KG1 (cell line): ENCODE results near the gene PCDHGA6.
"Not testable (repeated sequence)": the region's sequence is repeated elsewhere in the genome, so short reads cannot be mapped to it uniquely, and the experiment has no call there.

Experiments
- DNase-seq: peaks from one replicate; lab custom pipeline; 2025; lab: John Stamatoyannopoulos, UW

The PCDHGA6 gene

DNA sequence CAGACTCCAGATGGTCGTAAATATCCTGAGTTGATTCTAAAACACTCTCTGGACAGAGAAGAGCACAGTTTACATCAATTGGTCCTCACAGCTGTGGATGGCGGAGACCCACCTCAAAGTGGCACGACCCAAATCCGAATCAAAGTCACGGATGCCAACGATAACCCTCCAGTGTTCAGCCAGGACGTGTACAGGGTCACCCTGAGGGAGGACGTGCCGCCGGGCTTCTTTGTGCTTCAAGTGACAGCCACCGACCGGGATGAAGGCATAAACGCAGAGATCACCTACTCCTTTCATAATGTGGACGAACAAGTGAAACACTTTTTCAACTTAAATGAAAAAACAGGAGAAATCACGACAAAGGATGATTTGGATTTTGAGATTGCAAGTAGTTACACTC is 13.0 kb upstream of the PCDHGA6 start:
- DNase-seq: no peak

DNA sequence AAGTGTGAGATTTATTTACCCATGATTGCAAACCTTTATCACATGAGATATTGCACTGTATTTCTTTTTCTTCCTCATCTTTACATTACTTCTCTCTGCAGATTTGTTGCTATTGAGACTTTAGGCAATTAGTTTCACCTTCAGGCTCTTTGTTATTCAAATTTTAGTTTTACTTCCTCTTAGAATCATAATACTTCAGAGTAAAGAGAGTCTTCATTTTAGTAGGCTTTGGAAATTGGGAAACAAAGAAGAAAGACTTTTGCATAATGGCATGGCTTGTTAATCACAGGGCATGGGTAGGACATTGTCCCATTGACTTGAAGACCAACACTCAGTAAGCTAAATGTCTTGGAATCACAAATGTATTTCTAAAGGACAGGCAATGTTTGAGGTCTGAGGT is 11.0 kb upstream of the PCDHGA6 start:
- DNase-seq: no peak

DNA sequence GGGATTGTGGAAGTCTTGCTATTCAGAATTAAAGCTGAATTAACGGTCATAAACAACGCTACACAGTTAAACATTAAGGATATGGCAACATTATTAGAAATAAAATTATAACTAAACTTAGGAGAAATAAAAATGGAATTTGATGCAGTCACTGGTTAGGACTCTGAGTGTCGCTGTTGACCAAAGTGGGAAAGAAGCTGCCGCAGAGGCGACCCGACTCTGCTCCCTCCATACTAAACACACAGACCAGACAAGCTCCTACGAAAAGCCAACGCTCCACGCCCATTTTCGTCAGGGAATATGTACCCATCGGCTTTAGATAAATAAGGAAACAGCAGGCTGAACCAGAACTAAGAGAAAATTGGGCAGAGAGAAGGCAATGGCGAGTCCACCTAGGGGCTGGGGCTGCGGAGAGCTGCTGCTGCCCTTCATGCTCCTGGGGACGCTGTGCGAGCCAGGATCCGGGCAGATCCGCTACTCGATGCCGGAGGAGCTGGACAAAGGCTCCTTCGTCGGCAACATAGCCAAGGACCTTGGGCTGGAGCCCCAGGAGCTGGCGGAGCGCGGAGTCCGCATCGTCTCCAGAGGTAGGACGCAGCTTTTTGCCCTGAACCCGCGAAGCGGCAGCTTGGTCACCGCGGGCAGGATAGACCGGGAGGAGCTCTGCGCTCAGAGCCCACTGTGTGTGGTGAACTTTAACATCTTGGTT is 9.6 kb upstream of the PCDHGA6 start, which contains the start of gene PCDHGA5:
TSS of gene PCDHGA5 (plus strand) at position 211 of the 709 bp plus-strand sequence. CDS start at position 380, 169 bp downstream.
- no peak for DNase-seq

DNA sequence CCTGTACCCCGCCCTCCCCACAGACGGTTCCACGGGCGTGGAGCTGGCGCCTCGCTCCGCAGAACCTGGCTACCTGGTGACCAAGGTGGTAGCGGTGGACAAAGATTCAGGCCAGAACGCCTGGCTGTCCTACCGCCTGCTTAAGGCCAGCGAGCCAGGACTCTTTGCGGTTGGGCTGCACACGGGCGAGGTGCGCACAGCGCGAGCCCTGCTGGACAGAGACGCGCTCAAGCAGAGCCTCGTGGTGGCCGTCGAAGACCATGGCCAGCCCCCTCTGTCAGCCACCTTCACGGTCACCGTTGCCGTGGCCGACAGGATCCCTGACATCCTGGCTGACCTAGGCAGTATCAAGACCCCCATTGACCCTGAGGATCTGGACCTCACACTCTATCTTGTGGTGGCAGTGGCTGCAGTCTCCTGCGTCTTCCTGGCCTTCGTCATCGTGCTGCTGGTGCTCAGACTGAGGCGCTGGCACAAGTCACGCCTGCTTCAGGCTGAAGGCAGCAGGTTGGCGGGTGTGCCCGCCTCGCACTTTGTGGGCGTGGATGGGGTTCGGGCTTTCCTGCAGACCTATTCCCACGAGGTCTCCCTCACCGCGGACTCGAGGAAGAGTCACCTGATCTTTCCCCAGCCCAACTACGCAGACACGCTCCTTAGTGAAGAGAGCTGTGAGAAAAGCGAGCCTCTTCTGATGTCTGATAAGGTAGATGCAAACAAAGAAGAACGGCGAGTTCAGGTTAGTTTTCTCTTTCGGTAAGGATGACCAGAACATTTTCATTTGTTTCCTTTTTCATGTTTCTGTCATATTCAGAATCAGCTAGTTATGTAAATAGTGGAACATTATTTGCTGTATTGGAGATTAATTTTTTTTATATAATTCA is 7.4 kb upstream of the PCDHGA6 start:
- no peak for DNase-seq

DNA sequence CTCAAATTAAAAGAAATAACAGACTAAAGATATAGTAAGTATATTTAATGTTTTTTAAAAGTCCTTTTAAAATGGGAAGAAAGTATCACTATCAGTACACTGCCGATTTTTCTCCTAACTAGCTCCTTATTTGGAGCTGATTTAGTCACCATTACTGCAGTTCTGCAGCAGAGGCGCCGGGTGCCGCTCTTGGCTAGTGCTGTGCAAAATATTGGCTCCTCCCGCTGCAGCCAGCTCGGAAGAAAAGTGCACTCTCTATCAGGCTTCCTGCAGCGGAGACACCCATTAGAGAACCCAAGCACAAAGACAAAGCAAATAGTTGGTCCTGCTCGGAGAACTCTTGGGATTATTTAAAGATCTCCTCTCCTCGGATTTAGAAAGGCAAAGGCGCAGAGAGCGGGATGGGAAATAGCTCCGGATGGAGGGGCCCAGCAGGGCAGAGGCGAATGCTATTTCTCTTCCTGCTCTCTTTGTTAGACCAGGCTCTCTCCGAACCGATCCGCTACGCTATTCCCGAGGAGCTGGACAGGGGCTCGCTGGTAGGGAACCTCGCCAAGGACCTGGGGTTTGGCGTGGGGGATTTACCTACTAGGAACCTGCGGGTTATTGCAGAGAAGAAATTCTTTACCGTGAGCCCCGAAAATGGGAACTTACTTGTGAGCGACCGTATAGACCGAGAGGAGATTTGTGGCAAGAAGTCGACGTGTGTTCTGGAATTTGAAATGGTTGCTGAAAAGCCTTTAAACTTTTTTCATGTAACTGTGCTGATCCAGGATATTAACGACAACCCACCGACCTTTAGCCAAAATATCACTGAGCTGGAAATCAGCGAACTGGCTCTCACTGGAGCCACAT is 3.5 kb upstream of the PCDHGA6 start, which contains the start of gene PCDHGB3:
TSS of gene PCDHGB3 (plus strand) at position 249 of the 855 bp plus-strand sequence. CDS start at position 402, 153 bp downstream.
- no peak for DNase-seq

DNA sequence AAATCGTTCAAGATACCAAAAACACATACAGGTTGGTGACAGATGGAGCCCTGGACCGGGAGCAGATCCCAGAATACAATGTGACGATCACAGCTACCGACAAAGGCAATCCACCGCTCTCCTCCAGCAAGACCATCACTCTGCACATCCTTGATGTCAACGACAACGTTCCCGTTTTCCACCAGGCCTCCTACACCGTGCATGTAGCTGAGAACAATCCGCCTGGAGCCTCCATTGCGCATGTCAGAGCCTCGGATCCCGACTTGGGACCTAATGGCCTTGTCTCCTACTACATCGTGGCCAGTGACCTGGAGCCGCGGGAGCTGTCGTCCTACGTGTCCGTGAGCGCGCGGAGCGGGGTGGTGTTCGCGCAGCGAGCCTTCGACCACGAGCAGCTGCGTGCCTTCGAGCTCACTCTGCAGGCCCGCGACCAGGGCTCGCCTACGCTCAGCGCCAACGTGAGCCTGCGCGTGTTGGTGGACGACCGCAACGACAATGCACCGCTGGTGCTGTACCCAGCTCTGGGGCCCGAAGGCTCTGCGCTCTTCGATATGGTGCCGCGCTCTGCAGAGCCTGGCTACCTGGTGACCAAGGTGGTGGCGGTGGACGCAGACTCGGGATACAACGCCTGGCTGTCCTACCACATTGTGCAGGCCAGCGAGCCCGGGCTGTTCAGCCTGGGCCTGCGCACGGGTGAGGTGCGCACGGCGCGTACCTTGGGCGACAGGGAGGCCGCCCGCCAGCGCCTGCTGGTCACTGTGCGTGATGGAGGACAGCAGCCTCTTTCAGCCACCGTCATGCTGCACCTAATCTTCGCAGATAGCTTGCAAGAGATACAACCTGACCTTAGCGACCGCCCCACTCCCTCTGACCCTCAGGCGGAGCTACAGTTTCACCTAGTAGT is 1.9 kb upstream of the PCDHGA6 start:
- no peak for DNase-seq

DNA sequence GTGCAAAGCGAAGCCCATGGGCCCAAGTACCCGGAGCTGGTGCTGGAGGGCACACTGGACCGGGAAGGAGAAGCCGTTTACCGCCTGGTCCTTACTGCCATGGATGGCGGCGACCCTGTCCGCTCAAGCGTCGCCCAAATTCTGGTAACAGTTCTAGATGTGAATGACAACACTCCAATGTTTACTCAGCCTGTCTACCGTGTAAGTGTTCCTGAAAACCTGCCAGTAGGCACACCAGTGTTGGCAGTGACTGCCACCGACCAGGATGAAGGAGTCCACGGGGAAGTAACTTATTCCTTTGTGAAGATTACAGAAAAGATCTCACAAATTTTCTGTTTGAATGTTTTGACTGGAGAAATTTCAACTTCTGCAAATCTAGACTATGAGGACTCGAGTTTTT is 936 bp downstream of the PCDHGA6 start:
- no peak for DNase-seq

DNA sequence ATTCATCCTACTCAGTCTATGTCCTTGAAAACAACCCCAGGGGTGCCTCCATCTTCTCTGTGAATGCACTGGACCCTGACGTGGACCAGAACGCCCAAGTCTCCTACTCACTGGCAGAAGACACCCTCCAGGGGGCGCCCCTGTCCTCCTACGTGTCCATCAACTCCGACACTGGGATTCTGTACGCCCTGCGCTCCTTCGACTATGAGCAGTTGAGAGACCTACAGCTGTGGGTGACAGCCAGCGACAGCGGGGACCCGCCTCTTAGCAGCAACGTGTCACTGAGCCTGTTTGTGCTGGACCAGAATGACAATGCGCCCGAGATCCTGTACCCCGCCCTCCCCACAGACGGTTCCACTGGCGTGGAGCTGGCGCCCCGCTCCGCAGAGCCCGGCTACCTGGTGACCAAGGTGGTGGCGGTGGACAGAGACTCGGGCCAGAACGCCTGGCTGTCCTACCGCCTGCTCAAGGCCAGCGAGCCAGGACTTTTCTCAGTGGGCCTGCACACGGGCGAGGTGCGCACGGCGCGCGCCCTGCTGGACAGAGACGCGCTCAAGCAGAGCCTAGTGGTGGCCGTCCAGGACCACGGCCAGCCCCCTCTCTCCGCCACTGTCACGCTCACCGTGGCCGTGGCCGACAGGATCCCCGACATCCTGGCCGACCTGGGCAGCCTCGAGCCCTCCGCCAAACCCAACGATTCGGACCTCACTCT is 1.9 kb downstream of the PCDHGA6 start:
- DNase-seq: not testable (repeated sequence)

DNA sequence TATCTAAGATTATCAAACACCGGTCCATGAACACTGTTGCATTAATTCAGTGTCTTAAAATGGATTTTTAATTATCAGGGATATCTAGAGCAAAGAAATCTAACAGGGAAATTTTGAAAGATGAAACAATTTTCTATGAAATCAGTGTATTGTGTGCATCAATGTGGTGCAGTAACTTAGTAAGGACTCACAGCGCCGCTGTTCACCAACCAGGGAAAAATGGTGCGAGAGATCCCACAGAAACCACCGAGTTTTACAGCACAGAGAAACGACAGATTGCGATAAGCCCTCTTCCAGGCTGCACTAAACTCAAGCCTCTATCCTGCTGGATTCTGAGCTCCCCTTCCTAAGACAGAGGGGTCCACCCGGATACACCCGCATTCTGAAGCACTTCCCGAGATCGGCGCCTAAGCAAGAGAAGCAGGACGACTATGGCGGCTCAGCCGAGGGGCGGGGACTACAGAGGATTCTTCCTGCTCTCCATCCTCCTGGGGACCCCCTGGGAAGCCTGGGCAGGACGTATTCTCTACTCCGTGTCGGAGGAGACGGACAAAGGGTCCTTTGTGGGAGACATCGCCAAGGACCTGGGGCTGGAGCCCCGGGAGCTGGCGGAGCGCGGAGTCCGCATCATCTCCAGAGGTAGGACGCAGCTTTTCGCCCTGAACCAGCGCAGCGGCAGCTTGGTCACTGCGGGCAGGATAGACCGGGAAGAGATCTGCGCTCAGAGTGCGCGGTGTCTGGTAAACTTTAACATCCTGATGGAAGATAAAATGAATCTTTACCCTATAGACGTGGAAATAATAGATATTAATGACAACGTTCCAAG is 9.0 kb downstream of the PCDHGA6 start, which contains the start of gene PCDHGA7:
TSS of gene PCDHGA7 (plus strand) at position 274 of the 826 bp plus-strand sequence. CDS start at position 432, 158 bp downstream.
- DNase-seq: no peak

DNA sequence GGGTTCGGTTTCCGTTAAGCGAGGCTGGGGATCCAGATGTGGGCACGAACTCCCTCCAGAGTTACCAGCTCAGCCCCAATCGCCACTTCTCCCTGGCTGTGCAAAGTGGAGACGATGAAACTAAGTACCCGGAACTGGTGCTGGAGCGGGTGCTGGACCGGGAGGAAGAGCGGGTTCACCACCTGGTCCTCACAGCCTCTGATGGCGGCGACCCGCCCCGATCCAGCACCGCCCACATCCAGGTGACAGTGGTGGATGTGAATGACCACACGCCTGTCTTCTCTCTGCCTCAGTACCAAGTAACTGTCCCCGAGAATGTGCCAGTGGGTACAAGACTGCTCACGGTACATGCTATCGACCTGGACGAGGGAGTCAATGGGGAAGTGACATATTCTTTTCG is 9.7 kb downstream of the PCDHGA6 start:
- no peak for DNase-seq

DNA sequence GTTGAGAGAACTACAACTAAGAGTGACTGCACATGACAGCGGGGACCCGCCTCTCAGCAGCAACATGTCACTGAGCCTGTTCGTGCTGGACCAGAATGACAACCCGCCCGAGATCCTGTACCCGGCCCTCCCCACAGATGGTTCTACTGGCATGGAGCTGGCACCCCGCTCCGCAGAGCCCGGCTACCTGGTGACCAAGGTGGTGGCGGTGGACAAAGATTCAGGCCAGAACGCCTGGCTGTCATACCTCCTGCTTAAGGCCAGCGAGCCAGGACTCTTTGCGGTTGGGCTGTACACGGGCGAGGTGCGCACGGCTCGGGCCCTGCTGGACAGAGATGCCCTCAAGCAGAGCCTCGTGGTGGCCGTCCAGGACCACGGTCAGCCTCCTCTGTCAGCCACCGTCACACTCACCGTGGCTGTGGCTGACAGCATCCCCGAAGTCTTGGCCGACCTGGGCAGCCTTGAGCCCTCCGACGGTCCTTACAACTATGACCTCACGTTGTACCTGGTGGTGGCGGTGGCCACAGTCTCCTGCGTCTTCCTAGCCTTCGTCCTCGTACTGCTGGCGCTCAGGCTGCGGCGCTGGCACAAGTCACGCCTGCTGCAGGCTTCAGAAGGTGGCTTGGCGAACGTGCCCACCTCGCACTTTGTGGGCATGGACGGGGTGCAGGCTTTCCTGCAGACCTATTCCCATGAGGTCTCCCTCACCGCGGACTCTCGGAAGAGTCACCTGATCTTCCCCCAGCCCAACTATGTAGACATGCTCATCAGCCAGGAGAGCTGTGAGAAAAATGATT is 11.0 kb downstream of the PCDHGA6 start:
- no peak for DNase-seq

DNA sequence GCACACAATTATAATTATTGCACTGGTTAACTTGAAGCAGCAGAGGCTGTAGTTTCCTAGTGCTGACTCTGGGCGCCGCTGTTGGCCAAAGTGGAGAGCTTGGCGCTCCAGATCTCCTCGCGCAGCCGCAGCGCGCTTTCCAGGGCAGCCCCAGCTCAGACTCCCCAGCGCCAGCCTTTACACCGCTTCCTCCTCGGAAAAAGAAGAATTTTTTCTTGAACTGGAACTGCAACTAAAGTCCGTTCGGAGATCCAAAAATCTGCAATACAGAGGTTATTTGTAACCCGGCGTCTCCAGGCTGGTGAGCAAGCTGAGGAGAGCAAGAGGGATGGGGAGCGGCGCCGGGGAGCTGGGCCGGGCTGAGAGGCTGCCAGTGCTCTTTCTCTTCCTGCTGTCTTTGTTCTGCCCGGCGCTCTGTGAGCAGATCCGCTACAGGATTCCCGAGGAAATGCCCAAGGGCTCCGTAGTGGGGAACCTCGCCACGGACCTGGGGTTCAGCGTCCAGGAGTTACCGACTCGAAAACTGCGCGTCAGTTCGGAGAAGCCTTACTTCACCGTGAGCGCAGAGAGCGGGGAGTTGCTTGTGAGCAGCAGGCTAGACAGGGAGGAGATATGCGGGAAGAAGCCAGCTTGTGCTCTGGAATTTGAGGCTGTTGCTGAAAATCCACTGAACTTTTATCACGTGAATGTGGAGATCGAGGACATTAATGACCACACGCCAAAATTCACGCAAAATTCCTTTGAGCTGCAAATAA is 14.0 kb downstream of the PCDHGA6 start, which contains the start of gene PCDHGB4:
TSS of gene PCDHGB4 (plus strand) at position 142 of the 755 bp plus-strand sequence. CDS start at position 329, 187 bp downstream.
- DNase-seq: not testable (repeated sequence)

DNA sequence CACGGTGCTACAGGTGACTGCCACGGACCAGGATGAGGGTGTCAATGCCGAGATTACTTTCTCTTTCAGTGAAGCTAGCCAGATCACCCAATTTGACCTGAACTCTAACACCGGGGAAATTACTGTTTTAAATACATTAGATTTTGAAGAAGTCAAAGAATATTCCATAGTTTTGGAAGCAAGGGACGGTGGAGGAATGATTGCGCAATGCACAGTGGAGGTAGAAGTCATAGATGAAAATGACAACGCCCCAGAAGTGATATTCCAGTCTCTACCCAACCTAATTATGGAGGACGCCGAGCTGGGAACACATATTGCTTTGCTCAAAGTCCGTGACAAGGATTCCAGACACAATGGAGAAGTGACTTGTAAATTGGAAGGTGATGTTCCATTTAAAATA is 15.0 kb downstream of the PCDHGA6 start:
- no peak for DNase-seq

DNA sequence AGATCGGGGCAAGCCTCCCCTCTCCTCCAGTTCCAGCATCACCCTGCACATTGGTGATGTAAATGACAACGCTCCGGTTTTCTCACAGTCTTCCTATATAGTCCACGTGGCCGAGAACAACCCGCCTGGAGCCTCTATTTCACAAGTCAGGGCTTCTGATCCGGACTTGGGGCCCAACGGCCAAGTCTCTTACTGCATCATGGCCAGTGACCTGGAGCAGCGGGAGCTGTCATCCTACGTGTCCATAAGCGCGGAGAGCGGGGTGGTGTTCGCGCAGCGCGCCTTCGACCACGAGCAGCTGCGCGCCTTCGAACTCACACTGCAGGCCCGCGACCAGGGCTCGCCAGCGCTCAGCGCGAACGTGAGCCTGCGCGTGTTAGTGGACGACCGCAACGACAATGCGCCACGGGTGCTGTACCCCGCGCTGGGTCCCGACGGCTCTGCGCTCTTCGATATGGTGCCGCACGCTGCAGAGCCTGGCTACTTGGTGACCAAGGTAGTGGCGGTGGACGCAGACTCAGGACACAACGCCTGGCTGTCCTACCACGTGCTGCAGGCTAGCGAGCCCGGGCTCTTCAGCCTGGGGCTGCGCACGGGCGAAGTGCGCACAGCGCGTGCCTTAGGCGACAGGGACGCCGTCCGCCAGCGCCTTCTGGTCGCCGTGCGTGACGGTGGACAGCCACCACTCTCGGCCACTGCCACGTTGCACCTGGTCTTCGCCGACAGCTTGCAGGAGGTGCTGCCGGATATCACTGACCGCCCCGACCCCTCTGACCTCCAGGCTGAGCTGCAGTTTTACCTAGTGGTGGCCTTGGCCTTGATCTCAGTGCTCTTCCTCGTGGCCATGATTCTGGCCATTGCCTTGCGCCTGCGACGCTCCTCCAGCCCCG is 15.7 kb downstream of the PCDHGA6 start:
- no peak for DNase-seq

DNA sequence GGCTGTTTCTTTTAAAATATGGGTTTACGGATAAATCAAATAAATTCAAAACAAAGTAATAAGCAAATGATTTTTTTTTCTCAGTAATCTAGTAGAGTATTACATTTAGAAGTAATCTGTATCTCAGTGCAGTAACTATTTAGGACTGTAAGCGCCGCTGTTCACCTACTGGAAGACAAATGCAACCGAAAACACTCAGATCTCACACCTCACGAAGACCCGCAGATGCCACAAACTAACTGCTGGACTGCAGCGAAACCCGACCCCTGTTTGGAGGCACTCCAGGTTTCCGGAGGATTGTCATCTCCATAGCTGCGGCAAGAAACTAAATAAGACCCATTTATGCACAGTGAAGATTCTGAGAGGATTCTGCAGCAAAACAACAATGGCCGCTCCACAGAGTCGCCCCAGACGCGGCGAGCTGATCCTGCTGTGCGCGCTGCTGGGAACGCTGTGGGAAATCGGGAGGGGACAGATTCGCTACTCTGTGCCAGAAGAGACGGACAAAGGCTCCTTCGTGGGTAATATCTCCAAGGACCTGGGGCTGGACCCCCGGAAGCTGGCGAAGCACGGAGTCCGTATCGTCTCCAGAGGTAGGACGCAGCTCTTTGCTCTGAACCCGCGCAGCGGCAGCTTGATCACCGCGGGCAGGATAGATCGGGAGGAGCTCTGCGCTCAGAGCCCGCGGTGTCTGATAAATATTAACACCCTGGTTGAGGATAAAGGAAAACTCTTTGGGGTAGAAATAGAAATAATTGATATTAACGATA is 18.9 kb downstream of the PCDHGA6 start, which contains the start of gene PCDHGA8:
TSS of gene PCDHGA8 (plus strand) at position 205 of the 770 bp plus-strand sequence. CDS start at position 386, 181 bp downstream.
- no peak for DNase-seq

DNA sequence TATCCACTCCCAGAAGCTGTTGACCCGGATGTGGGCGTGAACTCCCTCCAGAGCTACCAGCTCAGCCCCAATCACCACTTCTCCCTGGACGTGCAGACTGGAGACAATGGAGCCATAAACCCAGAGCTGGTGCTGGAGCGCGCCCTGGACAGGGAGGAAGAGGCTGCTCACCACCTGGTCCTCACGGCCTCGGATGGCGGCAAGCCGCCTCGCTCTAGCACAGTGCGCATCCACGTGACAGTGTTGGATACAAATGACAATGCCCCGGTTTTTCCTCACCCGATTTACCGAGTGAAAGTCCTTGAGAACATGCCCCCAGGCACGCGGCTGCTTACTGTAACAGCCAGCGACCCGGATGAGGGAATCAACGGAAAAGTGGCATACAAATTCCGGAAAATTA is 19.6 kb downstream of the PCDHGA6 start:
- no peak for DNase-seq
